H1 (cell line): ENCODE measurements around the gene GATB. TPM values are rescaled to one million over a fixed set of nuclear protein-coding genes. Genes with fewer than 3 reads are reported as not detected.

Source experiments
- CTCF ChIA-PET: fragments of 300-600 bp; sonication (Branson Sonifier 250); formaldehyde crosslinking; loops from one replicate; lab custom pipeline; 2021; ENCODE audit not compliant: partially characterized antibody; lab: Charles Lee
- POLR2A ChIA-PET: fragments of 300-600 bp; sonication (Branson Sonifier 250); formaldehyde crosslinking; loops from one replicate; lab custom pipeline; 2021; ENCODE audit warnings: inconsistent platforms; ENCODE audit not compliant: partially characterized antibody; lab: Charles Lee
- DNase-seq, 2 experiments: peaks; one replicate each; pipeline versions ENCODE4 v3.0.0 to v3.0.0-alpha.2; 2010 to 2022; ENCODE audit warnings: low spot score in 2 of 2, low read depth in 1 of 2, mixed read lengths in 1 of 2
- FAIRE-seq: peaks from 2 replicates; lab custom pipeline; 2011; peaks lifted over from hg19 to GRCh38; lab: Jason Lieb, UNC
- H2AFZ ChIP-seq: 2 replicates; pipeline ENCODE4 v1.8.1; 2012; ENCODE audit warnings: low read length, inconsistent platforms
- H2AK5ac ChIP-seq: 2 replicates; pipeline ENCODE4 v1.6.1; 2013; ENCODE audit warnings: low read depth, low read length
- H2BK120ac ChIP-seq: replicated peaks from 2 replicates; pipeline ENCODE3; 2013; ENCODE audit warnings: low read depth, low read length, inconsistent platforms
- H2BK12ac ChIP-seq: 2 replicates; pipeline ENCODE4 v1.6.1; 2013; ENCODE audit warnings: low read depth, low read length
- H2BK15ac ChIP-seq: 2 replicates; pipeline ENCODE4 v1.6.1; 2013; ENCODE audit warnings: low read length
- H2BK20ac ChIP-seq: 2 replicates; pipeline ENCODE4 v1.6.1; 2013; ENCODE audit warnings: low read length
- H2BK5ac ChIP-seq: 2 replicates; pipeline ENCODE4 v1.6.1; 2013; ENCODE audit warnings: low read depth, low read length
- H3K14ac ChIP-seq: 2 replicates; pipeline ENCODE4 v1.6.1; 2013; ENCODE audit warnings: inconsistent platforms; ENCODE audit not compliant: insufficient read length
- H3K18ac ChIP-seq: 2 replicates; pipeline ENCODE4 v1.6.1; 2013; ENCODE audit warnings: low read length; ENCODE audit errors: extremely low read depth
- H3K23ac ChIP-seq: 2 replicates; pipeline ENCODE4 v1.6.1; 2013; ENCODE audit warnings: inconsistent platforms; ENCODE audit not compliant: insufficient read length
- H3K23me2 ChIP-seq: 2 replicates; pipeline ENCODE4 v1.6.1; 2013; ENCODE audit warnings: low read depth, low read length
- H3K27ac ChIP-seq: 2 replicates; pipeline ENCODE4 v1.6.1; 2011; ENCODE audit warnings: low read depth, low read length, inconsistent platforms
- H3K27me3 ChIP-seq, 4 experiments: replicated peaks in 1 of 4; 1 replicate in 1 of 4; 2 replicates in 3 of 4; pipeline versions ENCODE4 v1.6.1 to v1.8.1; 2011 to 2013; ENCODE audit warnings: low read length in 3 of 4, mild to moderate bottlenecking in 3 of 4, inconsistent platforms in 2 of 4, mixed read lengths in 2 of 4, moderate library complexity in 1 of 4; ENCODE audit not compliant: control insufficient read depth in 3 of 4, insufficient read depth in 3 of 4; ENCODE audit errors: extremely low read depth in 1 of 4
- H3K36me3 ChIP-seq, 4 experiments: 2 replicates each; pipeline versions ENCODE4 v1.6.1 to v1.8.1; 2011 to 2013; ENCODE audit warnings: mild to moderate bottlenecking in 4 of 4, low read length in 3 of 4, moderate library complexity in 2 of 4, control low read depth in 1 of 4, inconsistent platforms in 1 of 4; ENCODE audit not compliant: insufficient read depth in 4 of 4, control insufficient read depth in 2 of 4
- H3K4ac ChIP-seq: replicated peaks from 2 replicates; pipeline ENCODE3; 2013; ENCODE audit warnings: low read length, low read depth, mixed read lengths, inconsistent platforms; ENCODE audit not compliant: insufficient read length
- H3K4me1 ChIP-seq, 4 experiments: replicated peaks in 1 of 4; 1 replicate in 1 of 4; 2 replicates in 3 of 4; pipeline versions ENCODE4 v1.6.1 to v1.8.1; 2011 to 2013; ENCODE audit warnings: low read length in 3 of 4, inconsistent platforms in 2 of 4, mixed read lengths in 1 of 4; ENCODE audit not compliant: insufficient read depth in 4 of 4, control insufficient read depth in 3 of 4
- H3K4me2 ChIP-seq, 2 experiments: 2 replicates each; pipeline versions ENCODE4 v1.6.1 to v1.8.1; 2011 to 2013; ENCODE audit warnings: low read depth in 2 of 2, low read length in 2 of 2, control low read depth in 1 of 2, inconsistent platforms in 1 of 2, mild to moderate bottlenecking in 1 of 2; ENCODE audit not compliant: insufficient read depth in 1 of 2
- H3K4me3 ChIP-seq, 4 experiments: fragments of 200-600, 300-600 bp in 1 of 4; sonication (generic), shearing (Covaris generic), sonication (Bioruptor Twin) in 1 of 4; 2 replicates each; pipeline versions ENCODE4 v1.5.1 to v1.8.1; 2011 to 2016; ENCODE audit warnings: low read length in 4 of 4, low read depth in 3 of 4, control low read depth in 2 of 4, inconsistent platforms in 2 of 4, mild to moderate bottlenecking in 2 of 4, mixed read lengths in 1 of 4, moderate library complexity in 1 of 4; ENCODE audit not compliant: insufficient read depth in 2 of 4; ENCODE audit errors: extremely low read depth in 1 of 4
- H3K56ac ChIP-seq: replicated peaks from 2 replicates; pipeline ENCODE3; 2013; ENCODE audit warnings: low read depth, mild to moderate bottlenecking, mixed read lengths, low read length, inconsistent platforms; ENCODE audit not compliant: insufficient read length
- H3K79me1 ChIP-seq: 2 replicates; pipeline ENCODE4 v1.6.1; 2013; ENCODE audit warnings: low read depth, low read length, control low read depth
- H3K79me2 ChIP-seq, 2 experiments: 2 replicates each; pipeline versions ENCODE4 v1.6.1 to v1.8.1; 2012 to 2013; ENCODE audit warnings: low read length in 2 of 2, mild to moderate bottlenecking in 2 of 2, inconsistent platforms in 1 of 2; ENCODE audit not compliant: insufficient read depth in 2 of 2, control insufficient read depth in 1 of 2
- H3K9ac ChIP-seq, 4 experiments: replicated peaks in 1 of 4; 1 replicate in 1 of 4; 2 replicates in 3 of 4; pipeline versions ENCODE4 v1.6.1 to v1.8.1; 2011 to 2013; ENCODE audit warnings: low read depth in 3 of 4, low read length in 3 of 4, control low read depth in 2 of 4, mild to moderate bottlenecking in 2 of 4, moderate library complexity in 2 of 4, inconsistent platforms in 1 of 4; ENCODE audit errors: extremely low read depth in 1 of 4
- H3K9me3 ChIP-seq, 2 experiments: 2 replicates each; pipeline versions ENCODE4 v1.6.1 to v1.8.1; 2012 to 2013; ENCODE audit warnings: mild to moderate bottlenecking in 2 of 2, moderate library complexity in 2 of 2, control low read depth in 1 of 2, inconsistent platforms in 1 of 2, low read depth in 1 of 2, low read length in 1 of 2, mixed read lengths in 1 of 2; ENCODE audit not compliant: insufficient read depth in 2 of 2
- H4K20me1 ChIP-seq, 2 experiments: replicated peaks in 1 of 2; 2 replicates each; pipeline versions ENCODE3 to v1.8.1; 2011 to 2013; ENCODE audit warnings: inconsistent platforms in 2 of 2, low read length in 2 of 2, mild to moderate bottlenecking in 1 of 2; ENCODE audit not compliant: insufficient read depth in 2 of 2, control insufficient read depth in 1 of 2
- H4K5ac ChIP-seq: 2 replicates; pipeline ENCODE4 v1.6.1; 2013; ENCODE audit warnings: low read length, low read depth, mixed read lengths, inconsistent platforms; ENCODE audit not compliant: insufficient read length
- H4K8ac ChIP-seq: 2 replicates; pipeline ENCODE4 v1.8.0; 2013; ENCODE audit warnings: mild to moderate bottlenecking, moderate library complexity, low read length, inconsistent platforms; ENCODE audit not compliant: insufficient read depth; ENCODE audit errors: extremely low read depth
- H4K91ac ChIP-seq: replicated peaks from 2 replicates; pipeline ENCODE3; 2013; ENCODE audit warnings: low read length, mixed read lengths, inconsistent platforms; ENCODE audit not compliant: insufficient read length
- EGR1 ChIP-seq: IDR thresholded peaks from 2 replicates; pipeline ENCODE4 v1.6.1; 2011; ENCODE audit warnings: low read depth, low read length, borderline replicate concordance
- RAD21 ChIP-seq, 2 experiments: IDR thresholded peaks in 1 of 2; conservative IDR thresholded peaks in 1 of 2; 2 replicates each; pipeline ENCODE4 v1.6.1; 2011; ENCODE audit warnings: low read depth in 2 of 2, low read length in 2 of 2, improper control_type of control experiment in 1 of 2, inconsistent platforms in 1 of 2, mild to moderate bottlenecking in 1 of 2, moderate library complexity in 1 of 2
- WGBS, 2 experiments: shearing (Covaris generic) in 1 of 2; methylation state at CpG; one replicate each; pipeline versions ENCODE4 v1.1.6 to v1.1.7; 2013 to 2015; ENCODE audit warnings: low lambda C conversion rate in 2 of 2, mixed read lengths in 2 of 2, inconsistent platforms in 1 of 2, low coverage in 1 of 2, missing lambda C conversion rate in 1 of 2; ENCODE audit not compliant: insufficient replicate concordance in 2 of 2, insufficient coverage in 1 of 2, insufficient read length in 1 of 2; ENCODE audit errors: extremely low coverage in 1 of 2, missing lambda C conversion rate in 1 of 2; 5-methylcytosine and 5-hydroxymethylcytosine counted together
- polyA plus RNA-seq, 7 experiments: library from polyadenylated mRNA; depleted of rRNA in 3 of 7; stranded (reverse) in 5 of 7; unstranded in 2 of 7; fragments of >200 nt in 5 of 7; fragments of 200-250 nt in 2 of 7; gene quantifications; 1 replicate in 5 of 7; 2 replicates in 1 of 7; 4 replicates in 1 of 7; pipeline versions ENCODE4 v1.2.1 to v1.2.3, GENCODE V29; 2011 to 2013; ENCODE audit warnings: missing spikeins in 2 of 7, mixed read lengths in 2 of 7
- total RNA-seq: library from RNA; stranded (reverse); fragmentation: NEBNext Ultra II Directional; extraction: Animal tissue kit (Norgen Biotek cat#: 25700); gene quantifications from 2 replicates; pipeline ENCODE4 v1.2.1, GENCODE V29; 2021
- TF ChIP-seq, protein P1 (sequence below), 3 experiments: IDR thresholded peaks; 1 replicate in 2 of 3; 2 replicates in 1 of 3; pipeline versions ENCODE4 v1.5.1 to v1.6.1; 2011; ENCODE audit warnings: low read length in 3 of 3, mild to moderate bottlenecking in 3 of 3, inconsistent platforms in 2 of 3, low read depth in 1 of 3, moderate library complexity in 1 of 3; ENCODE audit not compliant: insufficient read depth in 1 of 3; ENCODE audit errors: control extremely low read depth in 1 of 3

Gene GATB
- total and polyA plus RNA-seq, 2 of the 8 experiments (the other 6 are each of a cell fraction or from before 2014, with no cell fraction given), result 15.3 to 18.0 TPM

DNA sequence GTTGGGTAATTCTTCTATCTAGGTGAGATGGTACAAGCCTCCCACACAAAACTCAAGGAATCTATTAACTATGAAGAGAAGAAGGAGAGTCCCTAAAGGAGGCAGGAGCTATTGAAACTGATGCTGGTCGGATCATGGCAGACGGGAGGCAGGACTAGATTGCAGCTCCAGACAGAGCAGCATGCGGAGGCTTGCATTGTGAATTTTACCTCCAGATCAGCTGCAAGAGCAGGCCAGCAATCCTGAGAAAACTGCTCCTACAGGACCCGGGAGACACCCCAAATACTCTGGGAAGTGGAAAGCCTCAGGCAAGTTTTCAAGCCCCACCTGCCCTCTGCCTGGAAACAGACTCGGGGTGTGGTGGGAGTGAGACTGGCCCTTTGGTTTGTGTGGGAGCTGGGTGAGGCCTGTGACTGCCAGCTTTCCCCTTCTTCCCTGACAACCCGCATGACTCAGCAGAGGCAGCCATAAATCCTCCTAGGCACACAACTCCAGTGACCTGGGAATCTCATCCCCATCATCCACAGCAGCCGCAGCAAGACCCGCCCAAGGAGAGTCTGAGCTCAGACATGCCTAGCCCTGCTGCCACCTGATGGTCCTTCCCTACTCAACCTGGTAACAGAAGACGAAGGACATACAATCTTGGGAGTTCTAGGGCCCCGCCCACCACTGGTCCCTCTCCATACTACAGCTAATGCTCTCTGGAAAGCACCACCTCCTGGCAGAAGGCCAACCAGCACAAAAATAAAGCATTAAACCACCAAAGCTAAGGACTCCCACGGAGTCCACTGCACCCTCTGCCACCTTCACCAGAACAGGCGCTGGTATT lies 30.9 kb downstream of the GATB start:
- Histone ChIP-seq H3K4ac (no peak overlapping the region), H3K27ac (no peak overlapping the region), H2BK20ac (no peak overlapping the region), H3K18ac (no peak overlapping the region), H3K23ac (no peak overlapping the region), H3K27me3 (no peaks in the 10 kb centered on the region), H4K5ac (no peak overlapping the region), H3K23me2 (no peaks in the 10 kb centered on the region), H3K79me2 (no peaks in the 10 kb centered on the region), H2AK5ac (no peak overlapping the region), H3K56ac (no peak overlapping the region), H3K4me2 (no peak overlapping the region), H3K36me3 (no peaks in the 10 kb centered on the region), H3K4me3 (no peak overlapping the region), H4K91ac (no peak overlapping the region), H4K20me1 (no peaks in the 10 kb centered on the region), H3K14ac (no peak overlapping the region), H3K4me1 (peaks cover 0 to 3% (median 0%) of the 10 kb centered on the region in 4 experiments; a peak in 1 of 7 replicates), H2BK5ac (no peak overlapping the region), H3K79me1 (no peaks in the 10 kb centered on the region), H2AFZ (no peak overlapping the region), H2BK15ac (no peak overlapping the region), H3K9ac (no peak overlapping the region), H3K9me3 (peaks cover 0 to 8% of the 10 kb centered on the region in 2 experiments; a peak in 1 of 4 replicates), H2BK12ac (no peak overlapping the region), H4K8ac (no peak overlapping the region), H2BK120ac (no peak overlapping the region)
- ChIA-PET POLR2A (interaction anchor here (0.9 to 1.8 kb wide), 3 partner anchors 10 to 54 kb away, joined by 3 to 4 read pairs (median 3); no protein-coding TSS in a partner anchor), CTCF (interaction anchor here (0.7 to 2.1 kb wide), 14 partner anchors 11 to 360 kb away, joined by 3 to 13 read pairs (median 3); no protein-coding TSS in a partner anchor)
- DNase-seq (no peak), FAIRE-seq (no peak)
- 94% methylated on average over 12 of the region's 12 CpGs; no CpG with 5 or more reads in 1 of the 2 experiments for WGBS, 2 experiments
- no peak for TF ChIP-seq EGR1
- TF ChIP-seq, protein P1, sequence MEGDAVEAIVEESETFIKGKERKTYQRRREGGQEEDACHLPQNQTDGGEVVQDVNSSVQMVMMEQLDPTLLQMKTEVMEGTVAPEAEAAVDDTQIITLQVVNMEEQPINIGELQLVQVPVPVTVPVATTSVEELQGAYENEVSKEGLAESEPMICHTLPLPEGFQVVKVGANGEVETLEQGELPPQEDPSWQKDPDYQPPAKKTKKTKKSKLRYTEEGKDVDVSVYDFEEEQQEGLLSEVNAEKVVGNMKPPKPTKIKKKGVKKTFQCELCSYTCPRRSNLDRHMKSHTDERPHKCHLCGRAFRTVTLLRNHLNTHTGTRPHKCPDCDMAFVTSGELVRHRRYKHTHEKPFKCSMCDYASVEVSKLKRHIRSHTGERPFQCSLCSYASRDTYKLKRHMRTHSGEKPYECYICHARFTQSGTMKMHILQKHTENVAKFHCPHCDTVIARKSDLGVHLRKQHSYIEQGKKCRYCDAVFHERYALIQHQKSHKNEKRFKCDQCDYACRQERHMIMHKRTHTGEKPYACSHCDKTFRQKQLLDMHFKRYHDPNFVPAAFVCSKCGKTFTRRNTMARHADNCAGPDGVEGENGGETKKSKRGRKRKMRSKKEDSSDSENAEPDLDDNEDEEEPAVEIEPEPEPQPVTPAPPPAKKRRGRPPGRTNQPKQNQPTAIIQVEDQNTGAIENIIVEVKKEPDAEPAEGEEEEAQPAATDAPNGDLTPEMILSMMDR (IDR thresholded peaks at IDR 0.05; ENCODE audit: control extremely low read depth in 1 of 3, insufficient read depth in 1 of 3, low read depth in 1 of 3, low read length in 3 of 3), result peak in 2 of 3 experiments; percentile 2; a peak in 2 of 4 replicates
- TF ChIP-seq RAD21 (IDR thresholded peaks at IDR 0.05 in 1 of 2, conservative IDR thresholded peaks at IDR 0.05 in 1 of 2; ENCODE audit: low read depth in 2 of 2, low read length in 2 of 2), result no peak; a peak in 1 of 4 replicates
